Stimulated activated CD4-positive, alpha-beta T cell treated with anti-CD3 and anti-CD28 coated beads, Interleukin-15, amount 100 ng/mL, for 1 hour (primary cell): ENCODE data around the gene CFAP251.
"Not testable (repeated sequence)": the region's sequence is repeated elsewhere in the genome, so short reads cannot be mapped to it uniquely, and the experiment has no call there.

Experiments
- DNase-seq, 2 donors: peaks; one replicate each; pipeline ENCODE4 v3.0.0-alpha.2; 2020; ENCODE audit warnings: low read depth in 1 of 2, low spot score in 1 of 2

Gene CFAP251

GRCh38 chr12:121908702-121909101 lies 9.7 kb upstream of the CFAP251 start:
- DNase-seq, result no peak

GRCh38 chr12:121911824-121912585 lies 6.4 kb upstream of the CFAP251 start:
- no peak for DNase-seq

GRCh38 chr12:121915841-121916321 lies 2.5 kb upstream of the CFAP251 start:
- DNase-seq, result no peak

GRCh38 chr12:121916719-121917118 lies 1.7 kb upstream of the CFAP251 start:
- no peak for DNase-seq

GRCh38 chr12:121918679-121919038 lies 267 bp downstream of the CFAP251 start:
- DNase-seq, result no peak

GRCh38 chr12:121921066-121921465 lies 2.7 kb downstream of the CFAP251 start:
- DNase-seq, result no peak

- no peak for DNase-seq
Measured at GRCh38 chr12:121925358-121925695, 6.9 kb downstream of the CFAP251 start.

GRCh38 chr12:121926874-121927706 lies 8.7 kb downstream of the CFAP251 start:
- DNase-seq, result no peak

GRCh38 chr12:121927813-121928212 lies 9.4 kb downstream of the CFAP251 start:
- no peak for DNase-seq

GRCh38 chr12:121929545-121929944 lies 11.2 kb downstream of the CFAP251 start:
- not testable (repeated sequence) for DNase-seq

- DNase-seq, result no peak
Measured at GRCh38 chr12:121930862-121931261, 12.5 kb downstream of the CFAP251 start.

GRCh38 chr12:121932176-121932536 lies 13.8 kb downstream of the CFAP251 start:
- DNase-seq, result no peak

GRCh38 chr12:121932914-121933521 lies 14.6 kb downstream of the CFAP251 start:
- DNase-seq, result no peak

- no peak for DNase-seq
Measured at GRCh38 chr12:121933522-121934308, 15.3 kb downstream of the CFAP251 start.

GRCh38 chr12:121934309-121934664 lies 15.9 kb downstream of the CFAP251 start:
- no peak for DNase-seq

GRCh38 chr12:121937654-121938053 lies 19.3 kb downstream of the CFAP251 start:
- no peak for DNase-seq

GRCh38 chr12:121939186-121939585 lies 20.8 kb downstream of the CFAP251 start:
- no peak for DNase-seq

- no peak for DNase-seq
Measured at GRCh38 chr12:121939992-121940766, 21.8 kb downstream of the CFAP251 start.

- DNase-seq, result no peak
Measured at GRCh38 chr12:121942145-121942718, 23.8 kb downstream of the CFAP251 start.

- DNase-seq, result no peak
Measured at GRCh38 chr12:121943926-121944325, 25.5 kb downstream of the CFAP251 start.
